HepG2 (cell line): ENCODE measurements around the gene DCD. TPM values are rescaled to one million over a fixed set of nuclear protein-coding genes. Genes with fewer than 3 reads are reported as not detected.

ENCODE experiments used
- ATAC-seq: fragments of 200-7000 bp; cut with Tn5 transposase; 3 replicates; pipeline ENCODE4 v1.9.1; 2020; ENCODE audit warnings: mild to moderate bottlenecking, moderate library complexity
- BruUV-seq: library from RNA; stranded (reverse); fragments of 400-500 nt; replicated peaks from 2 replicates; lab custom pipeline; 2021; lab: Mats Ljungman, UMichigan
- CTCF ChIA-PET: fragments of 300-600 bp; formaldehyde crosslinking; extraction: SDS; loops from one replicate; lab custom pipeline; 2021; ENCODE audit warnings: low total read pairs, inconsistent platforms, low intra/inter-chr PET ratio; lab: Yijun Ruan, JAX
- POLR2A ChIA-PET: fragments of 350-600 bp; sonication (Branson Sonifier 250); formaldehyde crosslinking; loops from one replicate; lab custom pipeline; 2020; ENCODE audit warnings: antibody characterized with exemption, inconsistent platforms; lab: Yijun Ruan, JAX
- DNase-seq: peaks from one replicate; pipeline ENCODE4 v3.0.0-alpha.2; 2015; ENCODE audit warnings: low spot score
- FAIRE-seq: peaks from 3 replicates; lab custom pipeline; 2011; peaks lifted over from hg19 to GRCh38; lab: Jason Lieb, UNC
- H2AFZ ChIP-seq: one replicate; pipeline ENCODE4 v1.6.1; 2011; ENCODE audit warnings: low read length, inconsistent platforms
- H3K27ac ChIP-seq: fragments of 300-600 bp; 3 replicates; pipeline ENCODE4 v1.8.0; 2011; ENCODE audit warnings: mixed run types, mild to moderate bottlenecking, mixed read lengths, low read length, inconsistent platforms; ENCODE audit not compliant: insufficient read depth; ENCODE audit errors: extremely low read length
- H3K27me3 ChIP-seq, 2 experiments: fragments of 200-600 bp in 1 of 2; 2 replicates in 1 of 2; 3 replicates in 1 of 2; pipeline versions ENCODE4 v1.6.0 to v1.8.0; 2011; ENCODE audit warnings: low read length in 2 of 2, mild to moderate bottlenecking in 2 of 2, moderate library complexity in 2 of 2, inconsistent platforms in 1 of 2; ENCODE audit not compliant: insufficient read depth in 2 of 2, control insufficient read depth in 1 of 2
- H3K36me3 ChIP-seq, 2 experiments: fragments of 200-600 bp in 1 of 2; replicated peaks in 1 of 2; 2 replicates in 1 of 2; 3 replicates in 1 of 2; pipeline versions ENCODE4 v1.5.1 to v1.8.0; 2011; ENCODE audit warnings: low read length in 2 of 2, inconsistent platforms in 1 of 2; ENCODE audit not compliant: insufficient read depth in 2 of 2, control insufficient read depth in 1 of 2
- H3K4me1 ChIP-seq: 2 replicates; pipeline ENCODE4 v1.5.1; 2012; ENCODE audit warnings: low read length, inconsistent platforms; ENCODE audit not compliant: insufficient read depth
- H3K4me2 ChIP-seq: 2 replicates; pipeline ENCODE4 v1.6.0; 2011; ENCODE audit warnings: low read depth, low read length, inconsistent platforms
- H3K4me3 ChIP-seq, 3 experiments: fragments of 200-600 bp in 1 of 3; sonication (generic), shearing (Covaris generic) in 1 of 3; replicated peaks in 1 of 3; 2 replicates each; pipeline ENCODE4 v1.5.1; 2011 to 2016; ENCODE audit warnings: low read length in 3 of 3, inconsistent platforms in 2 of 3, low read depth in 2 of 3, mild to moderate bottlenecking in 2 of 3, control low read depth in 1 of 3, mixed read lengths in 1 of 3; ENCODE audit not compliant: insufficient read depth in 1 of 3
- H3K79me2 ChIP-seq: one replicate; pipeline ENCODE4 v1.6.1; 2011; ENCODE audit warnings: low read length, inconsistent platforms; ENCODE audit not compliant: insufficient read depth
- H3K9ac ChIP-seq: 2 replicates; pipeline ENCODE4 v1.6.0; 2011; ENCODE audit warnings: mild to moderate bottlenecking, low read depth, low read length, inconsistent platforms; ENCODE audit not compliant: insufficient read depth
- H3K9me3 ChIP-seq: 2 replicates; pipeline ENCODE4 v1.5.1; 2012; ENCODE audit warnings: mild to moderate bottlenecking, low read length
- H4K20me1 ChIP-seq: 2 replicates; pipeline ENCODE4 v1.6.0; 2011; ENCODE audit warnings: inconsistent platforms, mild to moderate bottlenecking, low read length, moderate library complexity; ENCODE audit not compliant: insufficient read depth
- IRX3 ChIP-seq: sonication (generic); formaldehyde crosslinking; IDR thresholded peaks from 2 replicates; pipeline ENCODE4 v1.8.1; 2023; ENCODE audit warnings: mild to moderate bottlenecking, low read depth, missing genetic modification reagents, borderline replicate concordance
- MIER3 ChIP-seq: IDR thresholded peaks from 2 replicates; pipeline ENCODE4 v1.6.1; 2016; ENCODE audit warnings: missing compliant biosample characterization, borderline replicate concordance
- SP5 ChIP-seq: IDR thresholded peaks from 2 replicates; pipeline ENCODE4 v1.6.1; 2016; ENCODE audit warnings: low read depth, borderline replicate concordance
- ZNF569 ChIP-seq: sonication (generic); formaldehyde crosslinking; IDR thresholded peaks from 2 replicates; pipeline ENCODE4 v1.5.0; 2020; ENCODE audit warnings: mild to moderate bottlenecking, missing genetic modification reagents, moderate library complexity, borderline replicate concordance
- WGBS: methylation state at CpG from one replicate; pipeline ENCODE4 v1.1.6; 2017; ENCODE audit warnings: low lambda C conversion rate; 5-methylcytosine and 5-hydroxymethylcytosine counted together
- in situ Hi-C: cut with HindIII; loops from 2 replicates; pipeline ENCODE4 v1.10.0; 2017; ENCODE audit warnings: low pct_unique_long_range_greater_than_20kb; ENCODE audit not compliant: extremely low pct_ligation_motif_present
- intact Hi-C: fragments of 100-400 bp; cut with micrococcal nuclease; formaldehyde crosslinking; loops from one replicate; pipeline ENCODE4 v1.10.0; 2022; ENCODE audit not compliant: unreplicated experiment
- polyA plus RNA-seq, 8 experiments: library from polyadenylated mRNA; depleted of rRNA in 3 of 8; stranded (reverse) in 7 of 8; unstranded in 1 of 8; fragments of >200 nt; fragmentation: Illumina TruSeq in 4 of 8; extraction: Trizol in 4 of 8; gene quantifications; 2 replicates each; pipeline versions ENCODE4 v1.2.1 to v1.2.3, GENCODE V29; 2011 to 2016; ENCODE audit warnings: low read depth in 4 of 8, missing spikeins in 1 of 8, mixed read lengths in 1 of 8; ENCODE audit not compliant: insufficient read depth in 1 of 8
- total RNA-seq, 5 experiments: library from RNA; depleted of rRNA; stranded (reverse); fragments of >200 nt; fragmentation: Illumina TruSeq; extraction: Trizol; gene quantifications; 2 replicates each; pipeline ENCODE4 v1.2.3, GENCODE V29; 2016; ENCODE audit warnings: low read depth in 1 of 5

Gene DCD
- total and polyA plus RNA-seq, 2 of the 13 experiments (the other 11 are each of a cell fraction or from before 2014, with no cell fraction given): not detected

DNA sequence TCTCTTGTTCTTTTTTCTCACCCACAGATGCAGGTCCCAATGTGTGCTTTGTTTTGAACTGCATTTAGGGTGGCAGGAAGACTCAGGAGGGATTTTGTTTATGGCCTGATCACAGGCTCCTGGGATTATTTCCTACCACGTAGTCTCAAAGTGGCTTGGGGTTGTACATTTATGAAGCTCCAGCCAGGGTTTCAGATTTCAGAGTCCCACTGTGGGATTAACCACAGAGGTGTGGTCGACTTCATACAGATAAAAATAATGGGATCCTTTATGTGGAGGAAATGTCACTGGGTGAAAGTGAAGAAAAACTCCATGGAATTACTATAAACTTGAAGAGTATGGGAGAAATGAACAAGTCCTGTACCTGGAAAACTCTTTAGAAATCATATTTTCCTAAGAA, 45.5 kb downstream of the DCD start:
- no peak for FAIRE-seq
- no peak for DNase-seq
- BruUV-seq: no TSS peak
- Histone ChIP-seq H3K4me2 (no peak overlapping the region), H3K79me2 (no peaks in the 10 kb centered on the region), H4K20me1 (no peaks in the 10 kb centered on the region), H3K36me3 (no peaks in the 10 kb centered on the region), H3K27ac (no peak overlapping the region), H3K9ac (no peak overlapping the region), H3K4me1 (no peaks in the 10 kb centered on the region), H3K27me3 (peaks cover 0 to 12% of the 10 kb centered on the region in 2 experiments; a peak in 1 of 5 replicates), H3K9me3 (no peaks in the 10 kb centered on the region), H3K4me3 (no peak overlapping the region), H2AFZ (no peak overlapping the region)
- ATAC-seq: no peak
- WGBS: 5% methylated on average over 2 of the region's 2 CpGs
- in situ Hi-C loops (no loop called here), intact Hi-C loops (no loop called here)
- TF ChIP-seq SP5 (CRISPR knock-in tag) (no peak), IRX3 (CRISPR knock-in tag) (no peak), MIER3 (CRISPR knock-in tag) (no peak)
- POLR2A ChIA-PET: no interaction called here
- CTCF ChIA-PET: interaction anchor here (1.2 kb wide), 1 partner anchor 24 kb away, joined by 3 read pairs; no protein-coding TSS in a partner anchor

DNA sequence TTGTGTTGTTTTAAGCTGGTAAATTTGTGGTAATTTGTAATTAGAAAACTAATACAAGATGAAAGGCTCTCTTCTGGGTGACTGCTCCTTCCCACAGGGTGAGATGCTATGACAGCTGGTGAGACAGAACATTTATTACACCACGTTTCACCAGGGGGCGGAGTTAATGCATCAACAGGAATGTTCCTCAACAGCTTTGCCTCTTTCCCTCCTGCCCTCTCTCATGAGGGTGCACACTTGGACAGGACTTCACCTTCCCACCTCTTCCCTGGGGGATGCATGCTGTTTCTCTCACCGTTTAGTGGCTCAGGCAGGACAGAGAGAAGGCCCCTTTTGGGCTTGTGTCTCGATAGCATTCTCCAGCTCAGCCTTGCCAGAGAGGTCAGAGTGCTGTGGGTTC, 46.3 kb downstream of the DCD start:
- no peaks in the 10 kb centered on the region for H3K36me3 ChIP-seq
- intact Hi-C loops: no loop called here
- WGBS: 8% methylated on average over 4 of the region's 4 CpGs
- TF ChIP-seq ZNF569 (CRISPR knock-in tag): no peak
- ChIA-PET CTCF (no interaction called here), POLR2A (no interaction called here)
- FAIRE-seq (no peak), ATAC-seq (no peak), DNase-seq (no peak)
- peaks cover 0 to 12% of the 10 kb centered on the region in 2 experiments; a peak in 1 of 5 replicates for H3K27me3 ChIP-seq
- no peak overlapping the region for H3K27ac ChIP-seq
- no TSS peak for BruUV-seq
- no peak overlapping the region for H3K4me2 ChIP-seq
- no peaks in the 10 kb centered on the region for H3K79me2 ChIP-seq
- in situ Hi-C loops: no loop called here
- no peak overlapping the region for H2AFZ ChIP-seq
- H3K9ac ChIP-seq: no peak overlapping the region
- H3K9me3 ChIP-seq: no peaks in the 10 kb centered on the region
- no peak overlapping the region for H3K4me3 ChIP-seq
- no peaks in the 10 kb centered on the region for H4K20me1 ChIP-seq
- no peaks in the 10 kb centered on the region for H3K4me1 ChIP-seq
